Activated naive CD4-positive, alpha-beta T cell treated with anti-CD3 and anti-CD28 coated beads for 36 hours (primary cell): Measurements from ENCODE around the gene NCR1. TPM values are rescaled to one million over a fixed set of nuclear protein-coding genes. Genes with fewer than 3 reads are reported as not detected.
"Not testable (repeated sequence)": the region's sequence is repeated elsewhere in the genome, so short reads cannot be mapped to it uniquely, and the experiment has no call there.

ENCODE experiments used
- CTCF ChIA-PET: fragments of 350-600 bp; sonication (Branson Sonifier 250); formaldehyde crosslinking; loops from one replicate; lab custom pipeline; 2021; ENCODE audit warnings: antibody characterized with exemption; lab: Charles Lee
- DNase-seq: peaks from one replicate; pipeline ENCODE4 v3.0.0-alpha.2; 2020
- H3K27ac Mint-ChIP-seq: one replicate; pipeline ENCODE4 v1.8.0; 2021; ENCODE audit warnings: mild to moderate bottlenecking, mixed read lengths
- H3K27me3 Mint-ChIP-seq: one replicate; pipeline ENCODE4 v1.8.0; 2021; ENCODE audit warnings: low read depth, mixed read lengths
- H3K36me3 Mint-ChIP-seq: one replicate; pipeline ENCODE4 v1.8.0; 2021; ENCODE audit warnings: low read depth, mixed read lengths
- H3K4me1 Mint-ChIP-seq: one replicate; pipeline ENCODE4 v1.8.0; 2021; ENCODE audit warnings: low read depth, mixed read lengths
- H3K4me3 Mint-ChIP-seq: one replicate; pipeline ENCODE4 v1.8.0; 2021; ENCODE audit warnings: mild to moderate bottlenecking, moderate library complexity, mixed read lengths
- H3K9me3 Mint-ChIP-seq: one replicate; pipeline ENCODE4 v1.8.0; 2021; ENCODE audit warnings: mixed read lengths
- intact Hi-C: fragments of 100-400 bp; cut with micrococcal nuclease; formaldehyde crosslinking; loops from one replicate; pipeline ENCODE4 v1.15.1; 2023
- total RNA-seq, 2 experiments: library from RNA; stranded (reverse); gene quantifications; one replicate each; pipeline ENCODE4 v1.2.3, GENCODE V29; 2021

NCR1 gene
- total RNA-seq, 2 experiments from 2014 or later: not detected

GRCh38 chr19:54893406-54893805 lies 12.5 kb upstream of the NCR1 start:
- H3K27ac Mint-ChIP-seq: no peak overlapping the region
- H3K4me1 Mint-ChIP-seq: no peaks in the 10 kb centered on the region
- no peaks in the 10 kb centered on the region for H3K9me3 Mint-ChIP-seq
- peaks cover 2% of the 10 kb centered on the region for H3K27me3 Mint-ChIP-seq
- DNase-seq: no peak
- CTCF ChIA-PET: no interaction called here
- no peak overlapping the region for H3K4me3 Mint-ChIP-seq
- H3K36me3 Mint-ChIP-seq: no peaks in the 10 kb centered on the region
- intact Hi-C loops: no loop called here

DNA sequence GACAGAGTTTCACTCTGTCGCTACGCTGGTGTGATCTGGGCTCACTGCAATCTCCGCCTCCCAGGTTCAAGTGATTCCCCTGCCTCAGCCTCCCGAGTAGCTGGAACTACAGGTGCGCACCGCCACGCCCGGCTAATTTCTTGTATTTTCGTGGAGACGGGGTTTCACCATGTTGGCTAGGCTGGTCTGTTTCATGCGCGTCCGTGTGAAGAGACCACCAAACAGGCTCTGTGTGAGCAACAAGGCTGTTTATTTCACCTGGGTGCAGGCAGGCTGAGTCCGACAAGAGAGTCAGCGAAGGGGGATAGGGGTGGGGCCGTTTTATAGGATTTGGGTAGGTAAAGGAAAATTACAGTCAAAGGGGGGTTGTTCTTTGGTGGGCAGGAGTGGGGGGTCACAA lies 11.8 kb upstream of the NCR1 start:
- H3K4me1 Mint-ChIP-seq, CTCF ChIA-PET, H3K36me3 Mint-ChIP-seq, intact Hi-C loops, DNase-seq, H3K4me3 Mint-ChIP-seq, H3K9me3 Mint-ChIP-seq, H3K27me3 Mint-ChIP-seq, H3K27ac Mint-ChIP-seq: not testable (repeated sequence)

- H3K27ac Mint-ChIP-seq: no peak overlapping the region
- CTCF ChIA-PET: no interaction called here
- no peak overlapping the region for H3K4me3 Mint-ChIP-seq
Measured at GRCh38 chr19:54896036-54896435, 9.9 kb upstream of the NCR1 start.

GRCh38 chr19:54898685-54899084 lies 7.3 kb upstream of the NCR1 start:
- H3K9me3 Mint-ChIP-seq, H3K27me3 Mint-ChIP-seq, DNase-seq, H3K4me1 Mint-ChIP-seq, H3K36me3 Mint-ChIP-seq, H3K27ac Mint-ChIP-seq, CTCF ChIA-PET, intact Hi-C loops, H3K4me3 Mint-ChIP-seq: not testable (repeated sequence)

More at GRCh38 chr19:54896036-54896435, 9.9 kb upstream of the NCR1 start:
- intact Hi-C loops: no loop called here
- Mint-ChIP-seq H3K27me3 (peaks cover 9% of the 10 kb centered on the region), H3K4me1 (no peaks in the 10 kb centered on the region), H3K36me3 (no peaks in the 10 kb centered on the region), H3K9me3 (no peaks in the 10 kb centered on the region)
- DNase-seq: no peak

DNA sequence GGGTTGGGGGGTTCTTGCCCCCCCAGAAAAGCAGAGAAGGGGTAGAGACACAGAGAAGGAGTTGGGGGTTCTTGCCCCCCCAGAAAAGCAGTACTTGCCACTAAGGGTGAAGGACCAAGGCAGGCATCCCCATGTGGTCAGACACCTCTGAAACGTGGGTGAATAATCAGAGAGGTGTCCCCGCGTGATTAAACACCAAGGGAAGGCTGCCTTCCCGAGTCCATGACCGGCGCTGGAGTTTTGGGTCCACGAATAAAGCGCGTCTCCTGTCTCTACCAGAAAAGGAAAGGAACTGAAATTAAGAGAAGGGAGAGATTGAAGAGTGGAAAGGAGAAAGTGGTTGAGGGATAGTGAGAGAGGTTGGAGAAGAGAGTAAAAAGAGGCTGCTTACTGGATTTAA lies 6.3 kb upstream of the NCR1 start:
- H3K27me3 Mint-ChIP-seq, H3K27ac Mint-ChIP-seq, CTCF ChIA-PET, H3K9me3 Mint-ChIP-seq, H3K4me3 Mint-ChIP-seq, H3K36me3 Mint-ChIP-seq, H3K4me1 Mint-ChIP-seq, DNase-seq, intact Hi-C loops: not testable (repeated sequence)

DNA sequence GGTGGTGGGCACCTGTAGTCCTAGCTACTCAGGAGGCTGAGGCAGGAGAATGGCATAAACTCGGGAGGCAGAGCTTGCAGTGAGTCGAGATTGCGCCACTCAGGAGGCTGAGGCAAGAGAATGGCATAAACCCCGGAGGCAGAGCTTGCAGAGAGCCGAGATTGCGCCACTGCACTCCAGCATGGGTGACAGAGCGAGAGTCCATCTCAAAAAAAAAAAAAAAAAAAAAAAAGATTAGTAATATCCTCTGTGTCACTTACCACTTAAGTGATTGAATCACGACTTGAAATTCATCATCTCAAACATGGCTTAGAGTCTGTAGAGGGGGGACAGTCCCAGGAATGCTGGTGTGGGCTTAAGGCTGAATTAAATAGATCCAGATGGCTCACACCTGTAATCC lies 4.8 kb upstream of the NCR1 start:
- H3K27ac Mint-ChIP-seq, intact Hi-C loops, H3K4me1 Mint-ChIP-seq, DNase-seq, H3K9me3 Mint-ChIP-seq, H3K36me3 Mint-ChIP-seq, H3K4me3 Mint-ChIP-seq, CTCF ChIA-PET: not testable (repeated sequence)
- H3K27me3 Mint-ChIP-seq: peaks cover 13% of the 10 kb centered on the region

- no peaks in the 10 kb centered on the region for H3K9me3 Mint-ChIP-seq
- intact Hi-C loops: no loop called here
- H3K27me3 Mint-ChIP-seq: peaks cover 16% of the 10 kb centered on the region
- no peaks in the 10 kb centered on the region for H3K4me1 Mint-ChIP-seq
- no peak overlapping the region for H3K4me3 Mint-ChIP-seq
- CTCF ChIA-PET: no interaction called here
- no peak overlapping the region for H3K27ac Mint-ChIP-seq
- no peak for DNase-seq
- no peaks in the 10 kb centered on the region for H3K36me3 Mint-ChIP-seq
Measured at GRCh38 chr19:54902061-54902460, 3.9 kb upstream of the NCR1 start.

GRCh38 chr19:54903303-54903702 lies 2.6 kb upstream of the NCR1 start:
- CTCF ChIA-PET: no interaction called here
- Mint-ChIP-seq H3K4me1 (no peaks in the 10 kb centered on the region), H3K27ac (no peak overlapping the region), H3K4me3 (no peak overlapping the region), H3K36me3 (no peaks in the 10 kb centered on the region), H3K27me3 (peaks cover 16% of the 10 kb centered on the region), H3K9me3 (no peaks in the 10 kb centered on the region)
- intact Hi-C loops: no loop called here
- no peak for DNase-seq

DNA sequence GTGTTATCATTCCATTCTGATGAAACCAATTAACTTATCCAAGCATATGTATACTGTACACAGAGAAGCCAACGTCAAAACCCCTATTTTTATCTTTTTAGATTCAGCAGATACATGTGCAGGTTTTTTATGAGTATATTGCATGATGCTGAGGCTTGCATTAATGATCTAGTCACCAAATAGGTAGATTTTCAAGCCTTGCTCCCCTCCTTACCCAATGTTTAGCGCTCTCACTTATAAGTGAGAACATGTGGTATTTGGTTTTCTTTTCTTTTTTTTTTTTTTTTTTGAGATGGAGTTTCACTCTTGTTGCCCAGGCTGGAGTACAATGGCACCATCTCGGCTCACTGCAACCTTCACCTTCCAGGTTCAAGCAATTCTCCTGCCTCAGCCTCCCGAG lies 1.7 kb upstream of the NCR1 start:
- DNase-seq, H3K4me1 Mint-ChIP-seq, H3K27ac Mint-ChIP-seq, CTCF ChIA-PET, H3K9me3 Mint-ChIP-seq, H3K4me3 Mint-ChIP-seq, H3K36me3 Mint-ChIP-seq, intact Hi-C loops, H3K27me3 Mint-ChIP-seq: not testable (repeated sequence)

DNA sequence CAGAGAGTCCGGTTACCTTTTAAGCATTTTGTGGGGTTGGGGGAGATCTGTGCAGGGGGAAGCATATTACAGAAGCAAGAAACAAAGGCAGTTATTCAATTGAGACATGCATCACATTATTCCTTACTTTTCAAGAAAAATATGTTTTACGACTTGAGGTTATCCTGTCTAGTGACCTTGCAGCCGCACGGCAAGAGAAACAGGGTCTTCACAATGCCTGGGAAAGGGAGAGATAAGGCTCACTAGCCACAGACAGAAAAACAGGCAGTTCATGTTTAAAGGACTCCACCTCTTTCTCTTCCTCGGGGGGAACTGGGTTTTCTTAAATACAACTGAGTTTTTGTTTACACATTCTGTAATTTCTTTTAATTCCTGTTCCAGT lies 536 bp upstream of the NCR1 start:
- CTCF ChIA-PET: no interaction called here

GRCh38 chr19:54906819-54907218 lies 871 bp downstream of the NCR1 start:
- Mint-ChIP-seq H3K27me3 (peaks cover 9% of the 10 kb centered on the region), H3K36me3 (peaks cover 2% of the 10 kb centered on the region), H3K9me3 (no peaks in the 10 kb centered on the region), H3K27ac (no peak overlapping the region), H3K4me3 (no peak overlapping the region), H3K4me1 (no peaks in the 10 kb centered on the region)
- intact Hi-C loops: no loop called here
- no peak for DNase-seq
- CTCF ChIA-PET: no interaction called here

More for the DNA sequence above, 536 bp upstream of the NCR1 start:
- Mint-ChIP-seq H3K4me3 (no peak overlapping the region), H3K9me3 (no peaks in the 10 kb centered on the region), H3K27me3 (peaks cover 7% of the 10 kb centered on the region), H3K27ac (no peak overlapping the region), H3K36me3 (peaks cover 2% of the 10 kb centered on the region), H3K4me1 (no peaks in the 10 kb centered on the region)
- no peak for DNase-seq
- intact Hi-C loops: no loop called here

DNA sequence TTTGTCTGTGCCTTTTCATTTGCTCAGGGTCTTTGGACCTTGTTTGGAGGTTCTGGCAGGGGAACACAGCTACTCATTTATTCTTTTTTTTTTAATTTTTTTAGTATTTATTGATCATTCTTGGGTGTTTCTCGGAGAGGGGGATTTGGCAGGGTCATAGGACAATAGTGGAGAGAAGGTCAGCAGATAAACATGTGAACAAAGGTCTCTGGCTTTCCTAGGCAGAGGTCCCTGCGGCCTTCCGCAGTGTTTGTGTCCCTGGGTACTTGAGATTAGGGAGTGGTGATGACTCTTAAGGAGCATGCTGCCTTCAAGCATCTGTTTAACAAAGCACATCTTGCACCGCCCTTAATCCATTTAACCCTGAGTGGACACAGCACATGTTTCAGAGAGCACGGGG lies 2.0 kb downstream of the NCR1 start:
- H3K27ac Mint-ChIP-seq, H3K4me3 Mint-ChIP-seq, H3K9me3 Mint-ChIP-seq, CTCF ChIA-PET, H3K4me1 Mint-ChIP-seq, DNase-seq, H3K36me3 Mint-ChIP-seq, intact Hi-C loops: not testable (repeated sequence)
- H3K27me3 Mint-ChIP-seq: peaks cover 13% of the 10 kb centered on the region

- Mint-ChIP-seq H3K4me1 (no peaks in the 10 kb centered on the region), H3K9me3 (no peaks in the 10 kb centered on the region), H3K36me3 (peaks cover 1% of the 10 kb centered on the region), H3K4me3 (no peak overlapping the region), H3K27ac (no peak overlapping the region), H3K27me3 (peaks cover 9% of the 10 kb centered on the region)
- intact Hi-C loops: no loop called here
- CTCF ChIA-PET: interaction anchor here (0.6 kb wide), 1 partner anchor 242 kb away, joined by 4 read pairs; no protein-coding TSS in a partner anchor
- DNase-seq: no peak
Measured at GRCh38 chr19:54916822-54917221, 10.9 kb downstream of the NCR1 start.

DNA sequence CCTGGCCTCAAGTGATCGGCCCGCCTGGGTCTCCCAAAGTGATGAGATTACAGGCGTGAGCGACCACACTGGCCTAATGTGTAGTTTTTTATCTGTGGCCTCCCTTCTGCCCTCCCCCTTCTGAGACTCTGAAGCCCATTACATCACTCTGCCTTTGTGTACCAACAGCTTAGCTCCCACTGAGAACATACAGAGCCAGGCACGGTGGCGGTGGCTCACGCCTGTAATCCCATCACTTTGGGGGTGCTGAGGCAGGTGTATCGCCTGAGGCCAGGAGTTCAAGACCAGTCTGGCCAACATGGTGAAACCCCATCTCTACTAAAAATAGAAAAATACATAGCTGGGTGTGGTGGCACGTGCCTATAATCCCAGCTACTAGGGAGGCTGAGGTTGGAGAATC lies 12.6 kb downstream of the NCR1 start:
- Mint-ChIP-seq H3K27ac (no peak overlapping the region), H3K4me3 (no peak overlapping the region), H3K36me3 (no peaks in the 10 kb centered on the region), H3K9me3 (no peaks in the 10 kb centered on the region), H3K27me3 (peaks cover 5% of the 10 kb centered on the region), H3K4me1 (no peaks in the 10 kb centered on the region)
- no peak for DNase-seq
- CTCF ChIA-PET: interaction anchor here (0.7 kb wide), 1 partner anchor 634 kb away, joined by 3 read pairs; no protein-coding TSS in a partner anchor
- intact Hi-C loops: no loop called here
